Measurements from ENCODE around the gene SEC31B. TPM values are rescaled to one million over a fixed set of nuclear protein-coding genes. Genes with fewer than 3 reads are reported as not detected.

SEC31B gene
- total and polyA plus RNA-seq, 5 donors: 6.7 to 10.2 (median 8.5) TPM

DNA sequence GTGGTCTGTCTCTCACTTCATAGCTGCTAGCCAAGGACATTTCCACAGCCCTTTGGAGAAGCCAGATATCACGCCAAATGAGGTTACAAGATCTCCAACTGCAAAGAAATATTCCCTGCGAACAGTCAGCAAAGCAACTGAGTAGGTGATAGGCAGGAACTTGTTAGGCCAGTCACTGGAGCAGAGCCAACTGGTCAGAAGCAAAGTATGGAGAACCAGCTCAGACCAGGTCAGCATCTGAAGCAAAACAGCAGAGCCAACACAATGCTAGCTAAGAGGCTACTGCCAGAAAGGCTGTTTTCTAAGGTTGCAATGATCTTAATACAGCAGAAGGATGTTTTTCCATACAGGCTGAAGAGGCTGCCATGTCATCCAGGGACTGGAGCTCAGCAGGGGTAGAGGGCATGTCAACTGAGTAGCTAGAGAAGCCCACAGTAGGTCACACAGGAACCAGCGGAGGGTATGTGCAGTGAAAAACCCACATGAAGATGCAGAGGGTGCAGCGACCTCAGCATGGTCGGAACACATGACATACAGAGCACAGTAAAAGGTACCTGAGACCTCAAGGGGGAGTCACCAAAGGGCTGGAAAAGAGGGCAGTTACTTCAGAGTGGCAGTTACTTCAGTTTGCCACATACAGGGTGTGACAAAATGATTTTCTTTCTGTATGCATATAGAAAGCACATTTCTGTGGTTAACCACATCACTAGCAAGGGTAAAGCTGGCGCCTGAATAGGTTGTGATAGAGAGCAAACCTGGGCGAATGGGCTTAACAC lies 8.9 kb downstream of the SEC31B start:
- DNase-seq (no peak), ATAC-seq (no peak)
- 85% methylated on average over 7 of the region's 7 CpGs for WGBS
- intact Hi-C loops (cut with DNase I): loop anchor here in 1 of 4 donors (10.0 kb wide), 1 partner anchor 166 kb away; the partner anchor contains the start of gene SCD
- Histone ChIP-seq H3K27me3 (ENCODE audit: control insufficient read depth, insufficient read depth) (no peaks in the 10 kb centered on the region), H3K4me1 (ENCODE audit: control insufficient read depth, insufficient read depth, low read length) (no peaks in the 10 kb centered on the region), H3K4me3 (ENCODE audit: low read length) (no peak overlapping the region), H3K27ac (ENCODE audit: low read length) (no peak overlapping the region), H3K9me3 (ENCODE audit: control insufficient read depth, low read length) (no peaks in the 10 kb centered on the region)

- intact Hi-C loops (cut with DNase I): loop anchor here in 1 of 4 donors (10.0 kb wide), 1 partner anchor 175 kb away; the partner anchor contains the start of gene PKD2L1
- Histone ChIP-seq H3K4me1 (ENCODE audit: control insufficient read depth, insufficient read depth, low read length) (no peaks in the 10 kb centered on the region), H3K27me3 (ENCODE audit: control insufficient read depth, insufficient read depth) (no peaks in the 10 kb centered on the region), H3K4me3 (ENCODE audit: low read length) (no peak overlapping the region), H3K9me3 (ENCODE audit: control insufficient read depth, low read length) (no peaks in the 10 kb centered on the region), H3K27ac (ENCODE audit: low read length) (no peak overlapping the region)
- WGBS: 61% methylated on average over 8 of the region's 8 CpGs
- DNase-seq (no peak), ATAC-seq (no peak)
These were observed 10.3 kb downstream of the SEC31B start for GRCh38 chr10:100509241-100509840.

GRCh38 chr10:100508691-100509150 lies 10.9 kb downstream of the SEC31B start:
- peak in 1 of 2 donors; percentile 45 for ATAC-seq
- intact Hi-C loops (cut with DNase I): loop anchor here in 1 of 4 donors (10.0 kb wide), 1 partner anchor 174 kb away; the partner anchor contains the start of gene PKD2L1
- WGBS: 64% methylated on average over 3 of the region's 3 CpGs

GRCh38 chr10:100508266-100508665 lies 11.4 kb downstream of the SEC31B start:
- no peak for DNase-seq
- H3K9me3 ChIP-seq (ENCODE audit: control insufficient read depth, low read length): no peaks in the 10 kb centered on the region
- intact Hi-C loops (cut with DNase I): loop anchor here in 1 of 4 donors (10.0 kb wide), 1 partner anchor 173 kb away; the partner anchor contains the start of gene PKD2L1
- no peak for ATAC-seq
- WGBS: 73% methylated on average over 1 of the region's 1 CpG
- H3K27ac ChIP-seq (ENCODE audit: low read length): no peak overlapping the region
- H3K4me3 ChIP-seq (ENCODE audit: low read length): no peak overlapping the region
- H3K4me1 ChIP-seq (ENCODE audit: control insufficient read depth, insufficient read depth, low read length): no peaks in the 10 kb centered on the region
- H3K27me3 ChIP-seq (ENCODE audit: control insufficient read depth, insufficient read depth): no peaks in the 10 kb centered on the region

More at GRCh38 chr10:100508691-100509150, 10.9 kb downstream of the SEC31B start:
- Histone ChIP-seq H3K27me3 (ENCODE audit: control insufficient read depth, insufficient read depth) (no peaks in the 10 kb centered on the region), H3K4me3 (ENCODE audit: low read length) (no peak overlapping the region), H3K9me3 (ENCODE audit: control insufficient read depth, low read length) (no peaks in the 10 kb centered on the region), H3K27ac (ENCODE audit: low read length) (no peak overlapping the region), H3K4me1 (ENCODE audit: control insufficient read depth, insufficient read depth, low read length) (no peaks in the 10 kb centered on the region)
- DNase-seq: no peak

- intact Hi-C loops (cut with DNase I): loop anchor here in 1 of 4 donors (10.0 kb wide), 1 partner anchor 173 kb away; the partner anchor contains the start of gene PKD2L1
- Histone ChIP-seq H3K4me3 (ENCODE audit: low read length) (no peak overlapping the region), H3K9me3 (ENCODE audit: control insufficient read depth, low read length) (no peaks in the 10 kb centered on the region), H3K27me3 (ENCODE audit: control insufficient read depth, insufficient read depth) (no peaks in the 10 kb centered on the region), H3K27ac (ENCODE audit: low read length) (no peak overlapping the region), H3K4me1 (ENCODE audit: control insufficient read depth, insufficient read depth, low read length) (no peaks in the 10 kb centered on the region)
- 89% methylated on average over 5 of the region's 5 CpGs for WGBS
- DNase-seq (no peak), ATAC-seq (no peak)
These were observed 12.3 kb downstream of the SEC31B start for GRCh38 chr10:100507357-100507732.

- intact Hi-C loops (cut with DNase I): loop anchor here in 1 of 4 donors (10.0 kb wide), 1 partner anchor 172 kb away; the partner anchor contains the start of gene PKD2L1
- H3K4me3 ChIP-seq (ENCODE audit: low read length): no peak overlapping the region
- ATAC-seq (no peak), DNase-seq (no peak)
- H3K9me3 ChIP-seq (ENCODE audit: control insufficient read depth, low read length): no peaks in the 10 kb centered on the region
- WGBS: 99% methylated on average over 5 of the region's 5 CpGs
- no peaks in the 10 kb centered on the region for H3K27me3 ChIP-seq (ENCODE audit: control insufficient read depth, insufficient read depth)
- no peaks in the 10 kb centered on the region for H3K4me1 ChIP-seq (ENCODE audit: control insufficient read depth, insufficient read depth, low read length)
- H3K27ac ChIP-seq (ENCODE audit: low read length): no peak overlapping the region
These were observed 12.9 kb downstream of the SEC31B start for GRCh38 chr10:100506596-100507356.

- H3K4me3 ChIP-seq (ENCODE audit: low read length): no peak overlapping the region
- DNase-seq (no peak), ATAC-seq (no peak)
- WGBS: 99% methylated on average over 2 of the region's 2 CpGs
- no peaks in the 10 kb centered on the region for H3K27me3 ChIP-seq (ENCODE audit: control insufficient read depth, insufficient read depth)
- H3K9me3 ChIP-seq (ENCODE audit: control insufficient read depth, low read length): no peaks in the 10 kb centered on the region
- H3K27ac ChIP-seq (ENCODE audit: low read length): no peak overlapping the region
- H3K4me1 ChIP-seq (ENCODE audit: control insufficient read depth, insufficient read depth, low read length): no peaks in the 10 kb centered on the region
- intact Hi-C loops (cut with DNase I): loop anchor here in 1 of 4 donors (10.0 kb wide), 1 partner anchor 170 kb away; the partner anchor contains the start of gene PKD2L1
These were observed 14.5 kb downstream of the SEC31B start for GRCh38 chr10:100505164-100505563.

- DNase-seq (no peak), ATAC-seq (no peak)
- no peaks in the 10 kb centered on the region for H3K9me3 ChIP-seq (ENCODE audit: control insufficient read depth, low read length)
- intact Hi-C loops (cut with DNase I): loop anchor here in 1 of 4 donors (10.0 kb wide), 1 partner anchor 169 kb away; the partner anchor contains the start of gene PKD2L1
- H3K4me1 ChIP-seq (ENCODE audit: control insufficient read depth, insufficient read depth, low read length): no peaks in the 10 kb centered on the region
- H3K27ac ChIP-seq (ENCODE audit: low read length): no peak overlapping the region
- WGBS: 65% methylated on average over 5 of the region's 5 CpGs
- no peak overlapping the region for H3K4me3 ChIP-seq (ENCODE audit: low read length)
- no peaks in the 10 kb centered on the region for H3K27me3 ChIP-seq (ENCODE audit: control insufficient read depth, insufficient read depth)
These were observed 15.6 kb downstream of the SEC31B start for GRCh38 chr10:100504096-100504495.

GRCh38 chr10:100502926-100503494 lies 16.7 kb downstream of the SEC31B start:
- no peak for ATAC-seq
- Histone ChIP-seq H3K27ac (ENCODE audit: low read length) (no peak overlapping the region), H3K4me1 (ENCODE audit: control insufficient read depth, insufficient read depth, low read length) (no peaks in the 10 kb centered on the region), H3K9me3 (ENCODE audit: control insufficient read depth, low read length) (no peaks in the 10 kb centered on the region), H3K4me3 (ENCODE audit: low read length) (no peak overlapping the region), H3K27me3 (ENCODE audit: control insufficient read depth, insufficient read depth) (no peaks in the 10 kb centered on the region)
- 89% methylated on average over 1 of the region's 1 CpG for WGBS
- intact Hi-C loops (cut with DNase I): loop anchor here in 1 of 4 donors (10.0 kb wide), 1 partner anchor 168 kb away; the partner anchor contains the start of gene PKD2L1
- DNase-seq: no peak

GRCh38 chr10:100501423-100501822 lies 18.2 kb downstream of the SEC31B start:
- Histone ChIP-seq H3K9me3 (ENCODE audit: control insufficient read depth, low read length) (no peaks in the 10 kb centered on the region), H3K27ac (ENCODE audit: low read length) (no peak overlapping the region), H3K4me3 (ENCODE audit: low read length) (no peak overlapping the region), H3K27me3 (ENCODE audit: control insufficient read depth, insufficient read depth) (no peaks in the 10 kb centered on the region), H3K4me1 (ENCODE audit: control insufficient read depth, insufficient read depth, low read length) (no peaks in the 10 kb centered on the region)
- ATAC-seq (no peak), DNase-seq (no peak)
- intact Hi-C loops (cut with DNase I): loop anchor here in 1 of 4 donors (10.0 kb wide), 1 partner anchor 167 kb away; the partner anchor contains the start of gene PKD2L1

All from right cardiac atrium (tissue), 5 donors.